Transverse colon (tissue), 4 donors: ENCODE data around the gene HDAC9. TPM values are rescaled to one million over a fixed set of nuclear protein-coding genes. Genes with fewer than 3 reads are reported as not detected.

Source experiments
- DNase-seq: peaks from one replicate; pipeline ENCODE4 v3.0.0-alpha.2; 2019
- H3K27ac ChIP-seq, 4 donors: fragments of 200-600 bp; sonication (generic); 2 replicates each; pipeline ENCODE4 v1.5.1; 2016 to 2018; ENCODE audit warnings: inconsistent platforms in 4 of 4
- H3K27me3 ChIP-seq: fragments of 200-600 bp; sonication (generic); 2 replicates; pipeline ENCODE4 v1.5.1; 2017; ENCODE audit warnings: inconsistent platforms
- H3K36me3 ChIP-seq, 4 donors: fragments of 200-600 bp; sonication (generic); 2 replicates each; pipeline ENCODE4 v1.5.1; 2017 to 2019; ENCODE audit warnings: inconsistent platforms in 4 of 4
- H3K4me1 ChIP-seq, 4 donors: fragments of 200-600 bp; sonication (generic); 2 replicates each; pipeline ENCODE4 v1.5.1; 2017 to 2020; ENCODE audit warnings: inconsistent platforms in 4 of 4
- H3K4me3 ChIP-seq, 4 donors: fragments of 200-600 bp; sonication (generic); 1 replicate in 1 of 4; 2 replicates in 3 of 4; pipeline versions ENCODE4 v1.5.1 to v1.6.1; 2017 to 2019; ENCODE audit warnings: inconsistent platforms in 4 of 4
- H3K9me3 ChIP-seq, 2 donors: fragments of 200-600 bp; sonication (generic); 2 replicates each; pipeline ENCODE4 v1.5.1; 2017 to 2019; ENCODE audit warnings: inconsistent platforms in 2 of 2
- EP300 ChIP-seq: sonication (generic); formaldehyde crosslinking; IDR thresholded peaks from one replicate; pipeline ENCODE4 v1.6.1; 2017; ENCODE audit warnings: antibody characterized with exemption, low read depth
- POLR2A ChIP-seq: fragments of 450-650 bp; IDR thresholded peaks from one replicate; pipeline ENCODE4 v1.6.1; 2016; ENCODE audit warnings: antibody characterized with exemption, mild to moderate bottlenecking, moderate library complexity
- POLR2AphosphoS5 ChIP-seq, 3 donors: sonication (generic); formaldehyde crosslinking; IDR thresholded peaks; one replicate each; pipeline ENCODE4 v1.6.1; 2016; ENCODE audit warnings: antibody characterized with exemption in 3 of 3
- WGBS, 2 donors: methylation state at CpG; one replicate each; pipeline ENCODE4 v1.1.5; 2018; ENCODE audit warnings: low coverage in 1 of 2; 5-methylcytosine and 5-hydroxymethylcytosine counted together
- in situ Hi-C, 4 donors: fragments of 200-750 bp; cut with MboI; loops; one replicate each; pipeline versions ENCODE4 v1.15.0 to v1.15.1; 2017; ENCODE audit warnings: low sequenced_read_pairs in 3 of 4, low pct_ligation_motif_present in 1 of 4, low pct_unique_long_range_greater_than_20kb in 1 of 4
- intact Hi-C: fragments of 100-400 bp; cut with DNase I; formaldehyde crosslinking; loops from one replicate; pipeline ENCODE4 v1.15.1; 2023; ENCODE audit warnings: low total_unique reads
- total RNA-seq, 4 donors: library from RNA; depleted of rRNA; stranded (reverse); fragments of >200 nt; gene quantifications; one replicate each; pipeline ENCODE4 v1.1.0, GENCODE V29; 2016
- TF ChIP-seq, protein P1 (sequence below), 5 experiments: fragments of 200-600 bp in 3 of 5; fragments of 450-650 bp in 2 of 5; sonication (generic) in 3 of 5; IDR thresholded peaks; 1 replicate in 2 of 5; 2 replicates in 3 of 5; pipeline ENCODE4 v1.5.1; 2016 to 2017; ENCODE audit warnings: antibody characterized with exemption in 5 of 5, inconsistent platforms in 3 of 5, mild to moderate bottlenecking in 2 of 5, moderate library complexity in 1 of 5

HDAC9 gene
- total RNA-seq, 4 donors from 2014 or later, result 6.0 to 47.5 (median 33.7) TPM

DNA sequence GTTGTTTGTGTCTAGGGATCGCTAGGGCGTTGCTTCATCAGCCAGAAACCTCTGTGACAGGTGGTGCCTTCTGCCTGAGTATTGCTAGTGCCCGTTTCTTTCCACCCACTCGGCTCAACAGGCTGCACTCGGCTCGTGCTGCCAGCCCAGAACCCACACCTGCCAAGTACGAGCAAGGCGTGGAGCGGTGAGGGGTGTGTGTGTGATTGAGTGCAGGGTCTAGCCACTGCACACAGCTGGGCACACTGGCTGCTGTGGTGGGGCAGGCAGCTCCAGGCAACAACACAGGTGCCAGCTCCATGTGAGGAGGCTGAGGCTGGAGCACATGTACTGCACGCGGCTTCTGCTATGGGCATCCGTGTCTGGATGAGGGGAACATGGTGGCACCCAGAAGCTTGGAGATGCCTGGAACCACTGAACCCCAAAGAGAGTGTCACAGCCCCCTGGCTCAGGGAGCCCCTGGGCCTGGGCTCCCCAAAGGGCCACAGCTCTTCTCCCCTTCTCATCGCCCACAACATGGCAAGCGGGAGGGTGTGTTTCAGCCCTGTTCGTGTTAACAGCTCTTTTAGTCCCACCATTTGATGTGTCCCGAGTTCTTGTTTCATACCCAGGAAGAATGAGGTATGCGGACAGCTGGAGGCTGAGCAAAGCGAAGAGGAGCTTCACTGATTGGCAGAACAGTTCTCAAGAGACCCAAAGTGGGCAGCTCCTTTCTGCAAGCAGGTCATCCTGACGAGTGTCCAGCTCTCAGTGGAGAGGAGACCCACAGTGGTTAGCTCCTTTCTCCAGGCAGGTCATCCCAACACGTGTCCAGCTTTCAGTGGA, 78.1 kb downstream of the HDAC9 start:
- Histone ChIP-seq H3K4me1 (peaks cover 0 to 18% (median 0%) of the 10 kb centered on the region in 4 donors), H3K4me3 (no peak overlapping the region), H3K27me3 (no peaks in the 10 kb centered on the region), H3K9me3 (no peaks in the 10 kb centered on the region), H3K27ac (no peak overlapping the region), H3K36me3 (no peaks in the 10 kb centered on the region)
- 90 to 94% methylated on average over 3 to 20 of the region's 20 CpGs for WGBS, 2 donors
- intact Hi-C loops (loop anchor here (10.0 kb wide), 1 partner anchor 219 kb away; no protein-coding TSS in a partner anchor), in situ Hi-C loops (loop anchor here in 2 of 4 donors (10.0 to 25.0 kb wide), 2 partner anchors 211 to 219 kb away; no protein-coding TSS in a partner anchor)
- no peak for TF ChIP-seq POLR2A
- no peak for TF ChIP-seq POLR2AphosphoS5 (IDR thresholded peaks at IDR 0.05)
- TF ChIP-seq EP300, result no peak
- TF ChIP-seq, protein P1, sequence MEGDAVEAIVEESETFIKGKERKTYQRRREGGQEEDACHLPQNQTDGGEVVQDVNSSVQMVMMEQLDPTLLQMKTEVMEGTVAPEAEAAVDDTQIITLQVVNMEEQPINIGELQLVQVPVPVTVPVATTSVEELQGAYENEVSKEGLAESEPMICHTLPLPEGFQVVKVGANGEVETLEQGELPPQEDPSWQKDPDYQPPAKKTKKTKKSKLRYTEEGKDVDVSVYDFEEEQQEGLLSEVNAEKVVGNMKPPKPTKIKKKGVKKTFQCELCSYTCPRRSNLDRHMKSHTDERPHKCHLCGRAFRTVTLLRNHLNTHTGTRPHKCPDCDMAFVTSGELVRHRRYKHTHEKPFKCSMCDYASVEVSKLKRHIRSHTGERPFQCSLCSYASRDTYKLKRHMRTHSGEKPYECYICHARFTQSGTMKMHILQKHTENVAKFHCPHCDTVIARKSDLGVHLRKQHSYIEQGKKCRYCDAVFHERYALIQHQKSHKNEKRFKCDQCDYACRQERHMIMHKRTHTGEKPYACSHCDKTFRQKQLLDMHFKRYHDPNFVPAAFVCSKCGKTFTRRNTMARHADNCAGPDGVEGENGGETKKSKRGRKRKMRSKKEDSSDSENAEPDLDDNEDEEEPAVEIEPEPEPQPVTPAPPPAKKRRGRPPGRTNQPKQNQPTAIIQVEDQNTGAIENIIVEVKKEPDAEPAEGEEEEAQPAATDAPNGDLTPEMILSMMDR (IDR thresholded peaks at IDR 0.05), result no peak
- no peak for DNase-seq

DNA sequence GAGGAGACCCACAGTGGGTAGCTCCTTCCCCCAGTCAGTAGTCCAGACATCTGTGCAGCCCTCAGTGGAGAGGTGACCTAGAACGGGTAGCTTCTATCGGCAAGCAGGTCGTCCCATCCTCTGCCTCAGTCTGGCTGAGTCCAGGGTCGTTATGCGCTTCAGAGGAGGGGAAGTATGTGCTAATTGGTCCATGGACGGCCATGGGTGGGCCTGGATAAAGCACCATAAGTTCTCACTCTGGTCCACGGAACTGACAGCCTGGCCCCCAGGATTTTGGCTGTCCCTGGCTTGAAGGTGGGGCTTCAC, 78.6 kb downstream of the HDAC9 start:
- 94 to 100% methylated on average over 1 to 7 of the region's 7 CpGs for WGBS, 2 donors
- no peaks in the 10 kb centered on the region for H3K9me3 ChIP-seq
- no peaks in the 10 kb centered on the region for H3K36me3 ChIP-seq
- no peak overlapping the region for H3K27ac ChIP-seq
- in situ Hi-C loops (loop anchor here in 2 of 4 donors (10.0 to 25.0 kb wide), 2 partner anchors 212 to 219 kb away; no protein-coding TSS in a partner anchor), intact Hi-C loops (loop anchor here (10.0 kb wide), 1 partner anchor 219 kb away; no protein-coding TSS in a partner anchor)
- H3K27me3 ChIP-seq, result no peaks in the 10 kb centered on the region
- no peak for DNase-seq
- peaks cover 0 to 18% (median 0%) of the 10 kb centered on the region in 4 donors for H3K4me1 ChIP-seq
- no peak overlapping the region for H3K4me3 ChIP-seq
- TF ChIP-seq, protein P1 (IDR thresholded peaks at IDR 0.05), result no peak
- no peak for TF ChIP-seq POLR2AphosphoS5 (IDR thresholded peaks at IDR 0.05)

DNA sequence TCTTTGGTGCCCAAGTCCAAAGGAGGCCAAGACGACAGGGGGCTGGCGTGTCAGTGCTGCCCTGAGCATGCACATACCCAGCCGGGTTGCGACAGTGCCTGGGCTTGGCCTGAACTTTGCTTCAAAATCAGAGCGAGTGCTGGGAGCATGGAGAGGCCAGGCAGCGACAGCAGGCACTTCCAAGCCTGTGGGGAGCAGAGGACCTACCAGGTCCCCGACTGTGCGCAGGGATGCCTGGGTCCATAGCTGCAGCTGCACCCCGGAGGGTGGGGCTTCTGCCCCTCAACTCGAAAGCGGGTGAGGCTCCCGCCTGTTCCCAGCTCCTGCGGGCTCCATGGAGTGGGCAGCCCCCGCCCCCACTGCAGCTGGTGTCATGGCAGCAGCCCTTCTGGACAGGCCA, 79.1 kb downstream of the HDAC9 start:
- TF ChIP-seq EP300 (no peak), POLR2A (no peak), POLR2AphosphoS5 (IDR thresholded peaks at IDR 0.05) (no peak)
- TF ChIP-seq, protein P1 (IDR thresholded peaks at IDR 0.05), result no peak
- intact Hi-C loops, result loop anchor here (10.0 kb wide), 1 partner anchor 220 kb away; no protein-coding TSS in a partner anchor
- H3K4me3 ChIP-seq, result no peak overlapping the region
- 93 to 95% methylated on average over 2 to 12 of the region's 14 CpGs for WGBS, 2 donors
- DNase-seq, result no peak
- H3K27ac ChIP-seq, result no peak overlapping the region
- peaks cover 0 to 18% (median 0%) of the 10 kb centered on the region in 4 donors for H3K4me1 ChIP-seq
- no peaks in the 10 kb centered on the region for H3K36me3 ChIP-seq
- no peaks in the 10 kb centered on the region for H3K9me3 ChIP-seq
- in situ Hi-C loops, result loop anchor here in 3 of 4 donors (10.0 to 25.0 kb wide), 2 partner anchors 212 to 220 kb away; no protein-coding TSS in a partner anchor
- H3K27me3 ChIP-seq, result no peaks in the 10 kb centered on the region

DNA sequence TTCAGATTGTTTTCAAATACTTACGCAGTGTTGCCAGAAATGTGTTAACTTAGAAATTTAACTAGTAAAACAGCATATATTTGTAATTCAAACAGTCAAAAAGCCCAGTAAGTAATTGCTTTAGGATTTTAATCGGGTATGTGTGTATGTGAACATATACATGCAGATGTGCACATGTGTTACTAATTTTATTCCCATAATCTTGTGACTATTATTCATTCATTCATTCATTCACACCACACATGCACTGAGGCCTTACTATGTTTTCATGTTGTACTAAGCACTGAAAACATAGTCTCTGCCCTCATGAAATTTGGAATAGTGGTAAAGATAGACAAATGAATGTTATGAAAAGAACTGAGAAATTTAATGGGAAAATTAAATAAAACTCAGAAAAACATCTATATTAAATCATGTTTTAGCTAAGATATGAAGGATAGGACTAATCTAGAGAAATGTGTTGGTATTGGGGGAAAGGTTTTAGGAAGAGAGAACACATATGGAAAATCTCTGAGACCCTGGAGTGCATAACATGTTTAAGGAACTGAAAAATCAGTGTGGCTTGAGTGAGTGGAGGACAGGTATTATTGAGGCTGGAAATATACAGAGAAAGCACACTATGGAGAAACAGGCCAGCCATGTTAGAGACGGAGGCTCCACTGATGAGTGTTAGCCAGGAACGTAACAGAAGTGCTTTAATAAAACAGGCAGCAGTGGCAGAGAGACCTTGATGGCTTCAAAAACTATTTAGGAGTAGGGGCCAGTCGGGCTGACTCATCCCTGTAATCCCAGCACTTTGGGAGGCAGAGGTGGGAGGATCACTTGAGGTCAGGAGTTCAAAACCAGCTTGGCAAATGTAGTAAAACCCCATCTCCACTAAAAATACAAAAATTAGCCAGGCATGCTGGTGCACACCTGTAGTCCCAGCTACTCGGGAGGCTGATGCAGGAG, 80.3 kb downstream of the HDAC9 start:
- Histone ChIP-seq H3K36me3 (no peaks in the 10 kb centered on the region), H3K4me1 (peaks cover 0 to 13% (median 0%) of the 10 kb centered on the region in 4 donors), H3K9me3 (no peaks in the 10 kb centered on the region), H3K4me3 (no peak overlapping the region), H3K27me3 (no peaks in the 10 kb centered on the region), H3K27ac (peak overlapping the region; percentile 68 to 84 (median 75))
- TF ChIP-seq POLR2A, result no peak
- TF ChIP-seq, protein P1 (IDR thresholded peaks at IDR 0.05), result no peak
- TF ChIP-seq EP300, result no peak
- no peak for TF ChIP-seq POLR2AphosphoS5 (IDR thresholded peaks at IDR 0.05)
- in situ Hi-C loops (loop anchor here in 2 of 4 donors (10.0 to 25.0 kb wide), 2 partner anchors 214 to 221 kb away; no protein-coding TSS in a partner anchor), intact Hi-C loops (loop anchor here (10.0 kb wide), 1 partner anchor 221 kb away; no protein-coding TSS in a partner anchor)
- DNase-seq, result no peak
- WGBS, 2 donors, result 82 to 90% methylated on average over 6 of the region's 6 CpGs
